HFFc6 (cell line): ENCODE data around the gene LRRC34. TPM values are rescaled to one million over a fixed set of nuclear protein-coding genes. Genes with fewer than 3 reads are reported as not detected.

Experiments used
- DNase-seq: peaks from one replicate; pipeline ENCODE4 v3.0.0-alpha.2; 2018
- H3K27ac Mint-ChIP-seq: 2 replicates; pipeline ENCODE4 v1.8.0; 2020; ENCODE audit warnings: mild to moderate bottlenecking, mixed read lengths
- H3K27me3 Mint-ChIP-seq: 2 replicates; pipeline ENCODE4 v1.8.0; 2021; ENCODE audit warnings: mild to moderate bottlenecking, moderate library complexity, mixed read lengths; ENCODE audit not compliant: insufficient read depth
- H3K36me3 Mint-ChIP-seq: 2 replicates; pipeline ENCODE4 v1.8.0; 2021; ENCODE audit warnings: low read depth, mixed read lengths
- H3K4me1 Mint-ChIP-seq: 2 replicates; pipeline ENCODE4 v1.8.0; 2020; ENCODE audit warnings: low read depth, mixed read lengths
- H3K4me3 Mint-ChIP-seq: 2 replicates; pipeline ENCODE4 v1.8.0; 2020; ENCODE audit warnings: mild to moderate bottlenecking, moderate library complexity, mixed read lengths
- H3K9me3 Mint-ChIP-seq: 2 replicates; pipeline ENCODE4 v1.8.0; 2020; ENCODE audit warnings: mild to moderate bottlenecking, mixed read lengths
- CTCF ChIP-seq: fragments of 200-600 bp; sonication (generic); IDR thresholded peaks from 2 replicates; pipeline ENCODE4 v1.5.0; 2021; ENCODE audit warnings: antibody characterized with exemption, mild to moderate bottlenecking
- total RNA-seq, 6 experiments: library from RNA; stranded (reverse); fragmentation: NEBNext Ultra II Directional; extraction: Animal tissue kit (Norgen Biotek cat#: 25700); gene quantifications; 2 replicates in 1 of 6; 3 replicates in 5 of 6; pipeline ENCODE4 v1.2.3, GENCODE V29; 2021

LRRC34 gene
- total RNA-seq, 6 experiments from 2014 or later, result 0.59 to 1.5 (median 0.94) TPM

GRCh38 chr3:169787120-169787519, 25.6 kb downstream of the LRRC34 start:
- H3K36me3 Mint-ChIP-seq, result peaks cover 33% of the 10 kb centered on the region
- no peak for TF ChIP-seq CTCF

DNA sequence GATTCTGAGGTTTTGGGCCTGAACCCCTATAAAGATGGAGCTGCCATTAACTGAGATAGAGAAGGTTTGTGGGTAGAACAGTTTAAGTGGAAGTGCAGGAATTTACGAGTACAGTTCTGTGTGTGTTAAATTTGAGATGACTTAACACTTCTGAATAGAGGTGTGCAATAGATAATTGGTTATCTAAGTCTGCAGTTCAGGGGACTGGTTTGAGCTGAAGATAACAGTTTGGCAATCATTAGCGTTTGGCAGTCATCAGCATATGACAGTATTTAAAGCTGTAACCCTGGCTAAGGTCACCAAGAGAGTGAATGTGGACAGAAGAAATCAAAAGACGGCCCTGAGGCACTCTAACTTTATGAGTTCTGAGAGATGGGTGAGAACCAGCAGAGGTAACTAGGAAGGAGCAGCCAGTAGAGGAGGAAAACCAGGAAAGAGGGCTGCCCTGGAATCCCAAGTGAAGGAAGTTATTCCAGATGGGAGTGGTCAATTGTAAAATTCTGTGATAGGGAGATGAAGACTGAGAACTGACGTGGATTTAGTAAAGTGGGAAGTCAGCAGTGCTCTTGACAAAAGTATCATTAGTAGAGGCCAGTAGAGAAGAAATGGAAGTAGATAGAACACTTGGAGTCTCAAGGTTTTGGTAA, 31.4 kb downstream of the LRRC34 start:
- DNase-seq, result no peak
- Mint-ChIP-seq H3K27me3 (no peaks in the 10 kb centered on the region), H3K9me3 (no peaks in the 10 kb centered on the region), H3K4me1 (peaks cover under 1% of the 10 kb centered on the region), H3K4me3 (no peak overlapping the region), H3K36me3 (peaks cover 43% of the 10 kb centered on the region), H3K27ac (0 out of 2 replicates have a peak overlapping the region, but pooled peaks have one; percentile 6)
- TF ChIP-seq CTCF, result no peak

More at GRCh38 chr3:169787120-169787519, 25.6 kb downstream of the LRRC34 start:
- Mint-ChIP-seq H3K9me3 (no peaks in the 10 kb centered on the region), H3K4me1 (peaks cover 16% of the 10 kb centered on the region), H3K27ac (no peak overlapping the region), H3K27me3 (no peaks in the 10 kb centered on the region; the same call in 1 of the 2 replicates), H3K4me3 (no peak overlapping the region)
- no peak for DNase-seq

- Mint-ChIP-seq H3K4me1 (peaks cover 6% of the 10 kb centered on the region), H3K4me3 (no peak overlapping the region), H3K27ac (no peak overlapping the region), H3K9me3 (no peaks in the 10 kb centered on the region), H3K27me3 (no peaks in the 10 kb centered on the region), H3K36me3 (peaks cover 38% of the 10 kb centered on the region)
- no peak for TF ChIP-seq CTCF
- DNase-seq, result no peak
Measured at GRCh38 chr3:169780742-169781141, 32.0 kb downstream of the LRRC34 start.

GRCh38 chr3:169777822-169778221, 34.9 kb downstream of the LRRC34 start:
- no peak for DNase-seq
- Mint-ChIP-seq H3K4me3 (no peak overlapping the region), H3K9me3 (no peaks in the 10 kb centered on the region), H3K27ac (no peak overlapping the region), H3K27me3 (no peaks in the 10 kb centered on the region), H3K36me3 (peaks cover 49% of the 10 kb centered on the region), H3K4me1 (peaks cover 27% of the 10 kb centered on the region)
- TF ChIP-seq CTCF, result no peak

DNA sequence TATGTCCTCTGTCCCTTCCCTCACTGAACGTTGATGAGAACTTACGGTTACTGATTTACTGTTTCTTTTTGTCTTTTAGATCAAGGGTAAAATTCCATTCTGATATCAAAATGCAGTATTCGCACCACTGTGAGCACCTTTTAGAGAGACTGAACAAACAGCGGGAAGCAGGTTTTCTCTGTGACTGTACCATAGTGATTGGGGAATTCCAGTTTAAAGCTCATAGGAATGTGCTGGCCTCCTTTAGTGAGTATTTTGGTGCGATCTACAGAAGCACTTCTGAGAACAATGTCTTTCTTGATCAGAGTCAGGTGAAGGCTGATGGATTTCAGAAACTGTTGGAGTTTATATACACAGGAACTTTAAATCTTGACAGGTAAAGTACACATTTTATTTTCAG, 38.5 kb downstream of the LRRC34 start:
- peak overlapping the region; percentile 99 for H3K4me3 Mint-ChIP-seq
- peaks cover 7% of the 10 kb centered on the region for H3K27me3 Mint-ChIP-seq
- peaks cover 27% of the 10 kb centered on the region for H3K36me3 Mint-ChIP-seq
- no peak for DNase-seq
- H3K4me1 Mint-ChIP-seq, result peaks cover 39% of the 10 kb centered on the region
- peak overlapping the region; percentile 99 for H3K27ac Mint-ChIP-seq
- TF ChIP-seq CTCF, result no peak
- no peaks in the 10 kb centered on the region for H3K9me3 Mint-ChIP-seq
